ENCODE data around the gene C3orf33.

Gene C3orf33

GRCh38 chr3:155763870-155764463 lies 42.1 kb downstream of the C3orf33 start (continued):
- TF ChIP-seq POU6F1 (CRISPR knock-in tag; IDR thresholded peaks at IDR 0.05; ENCODE audit: borderline replicate concordance, low read depth), result no peak
- TF ChIP-seq CSDC2 (CRISPR knock-in tag; IDR thresholded peaks at IDR 0.05), result no peak
- TF ChIP-seq ISL1 (CRISPR knock-in tag; IDR thresholded peaks at IDR 0.05), result no peak
- TF ChIP-seq ZNF565 (CRISPR knock-in tag; conservative IDR thresholded peaks at IDR 0.05; ENCODE audit: low read depth), result no peak
- TF ChIP-seq TCF4 (CRISPR knock-in tag; IDR thresholded peaks at IDR 0.05; ENCODE audit: borderline replicate concordance), result no peak
- no peak for TF ChIP-seq SNAI2 (CRISPR knock-in tag; IDR thresholded peaks at IDR 0.05)
- no peak for TF ChIP-seq BACH2 (CRISPR knock-in tag; IDR thresholded peaks at IDR 0.05; ENCODE audit: borderline replicate concordance)
- no peak for TF ChIP-seq ZC3H10 (CRISPR knock-in tag; IDR thresholded peaks at IDR 0.05)

GRCh38 chr3:155760653-155761052 lies 45.4 kb downstream of the C3orf33 start:
- TF ChIP-seq POU6F1 (CRISPR knock-in tag; IDR thresholded peaks at IDR 0.05; ENCODE audit: borderline replicate concordance, low read depth) (no peak), GLIS3 (CRISPR knock-in tag; IDR thresholded peaks at IDR 0.05) (no peak)
- ATAC-seq, result no peak

GRCh38 chr3:155757577-155757976 lies 48.5 kb downstream of the C3orf33 start:
- no peak for TF ChIP-seq ESRRG (CRISPR knock-in tag; IDR thresholded peaks at IDR 0.05)
- no peak for ATAC-seq

- no peak for TF ChIP-seq CREB5 (CRISPR knock-in tag; IDR thresholded peaks at IDR 0.05; ENCODE audit: low read depth)
- no peak for TF ChIP-seq PATZ1 (CRISPR knock-in tag; IDR thresholded peaks at IDR 0.05; ENCODE audit: borderline replicate concordance)
- TF ChIP-seq ZNF565 (CRISPR knock-in tag; conservative IDR thresholded peaks at IDR 0.05; ENCODE audit: low read depth), result no peak
- TF ChIP-seq PPARA (CRISPR knock-in tag; IDR thresholded peaks at IDR 0.05; ENCODE audit: borderline replicate concordance), result no peak
- TF ChIP-seq ARNTL (CRISPR knock-in tag; IDR thresholded peaks at IDR 0.05; ENCODE audit: borderline replicate concordance, low read depth), result no peak
- TF ChIP-seq ZFP3 (CRISPR knock-in tag; IDR thresholded peaks at IDR 0.05), result no peak
- TF ChIP-seq ISL1 (CRISPR knock-in tag; IDR thresholded peaks at IDR 0.05), result no peak
- no peak for TF ChIP-seq ZNF70 (CRISPR knock-in tag; IDR thresholded peaks at IDR 0.05)
- TF ChIP-seq ZNF8 (CRISPR knock-in tag; IDR thresholded peaks at IDR 0.05), result no peak
- no peak for TF ChIP-seq TCF4 (CRISPR knock-in tag; IDR thresholded peaks at IDR 0.05; ENCODE audit: borderline replicate concordance)
- TF ChIP-seq TOX (CRISPR knock-in tag; IDR thresholded peaks at IDR 0.05; ENCODE audit: borderline replicate concordance), result no peak
- no peak for TF ChIP-seq CSDC2 (CRISPR knock-in tag; IDR thresholded peaks at IDR 0.05)
- TF ChIP-seq CSRNP3 (CRISPR knock-in tag; IDR thresholded peaks at IDR 0.05), result no peak
- peak; percentile 83 for ATAC-seq
These were observed 52.9 kb downstream of the C3orf33 start for GRCh38 chr3:155753038-155753639.
